HG03520 (cell line): ENCODE measurements around the gene HSPG2.

Source experiments
- ATAC-seq: cut with Tn5 transposase; IDR thresholded peaks from one replicate; pipeline ENCODE4 v1.9.1; 2021; ENCODE audit warnings: mild to moderate bottlenecking, moderate library complexity; ENCODE audit not compliant: unreplicated experiment

HSPG2 gene

GRCh38 chr1:21774835-21775549, 162.1 kb downstream of the HSPG2 start:
- no peak for ATAC-seq

- ATAC-seq: no peak
Measured at GRCh38 chr1:21773585-21773984, 163.5 kb downstream of the HSPG2 start.
